Keratinocyte (primary cell): Measurements from ENCODE around the gene RAD9A. TPM values are rescaled to one million over a fixed set of nuclear protein-coding genes. Genes with fewer than 3 reads are reported as not detected.

Experiments
- DNase-seq: peaks from one replicate; pipeline ENCODE4 v3.0.0-alpha.2; 2011; ENCODE audit warnings: low read depth, missing footprints, low spot score
- FAIRE-seq: peaks from 2 replicates; lab custom pipeline; 2011; peaks lifted over from hg19 to GRCh38; lab: Jason Lieb, UNC
- H2AFZ ChIP-seq: 2 replicates; pipeline ENCODE4 v1.6.0; 2012; ENCODE audit warnings: low read length, control low read depth, inconsistent platforms; ENCODE audit not compliant: control insufficient read depth
- H3K27ac ChIP-seq: 2 replicates; pipeline ENCODE4 v1.5.1; 2011; ENCODE audit warnings: low read length; ENCODE audit not compliant: control insufficient read depth, insufficient read depth
- H3K27me3 ChIP-seq: 3 replicates; pipeline ENCODE4 v1.6.0; 2011; ENCODE audit warnings: low read length; ENCODE audit not compliant: control insufficient read depth, insufficient read depth; ENCODE audit errors: extremely low read depth
- H3K36me3 ChIP-seq, 2 experiments: 2 replicates in 1 of 2; 3 replicates in 1 of 2; pipeline ENCODE4 v1.5.1; 2011; ENCODE audit warnings: low read length in 2 of 2, mild to moderate bottlenecking in 1 of 2; ENCODE audit not compliant: control insufficient read depth in 2 of 2, insufficient read depth in 2 of 2; ENCODE audit errors: extremely low read depth in 1 of 2
- H3K4me1 ChIP-seq: 3 replicates; pipeline ENCODE4 v1.5.1; 2011; ENCODE audit warnings: low read length; ENCODE audit not compliant: control insufficient read depth, insufficient read depth; ENCODE audit errors: extremely low read depth
- H3K4me2 ChIP-seq: 3 replicates; pipeline ENCODE4 v1.6.0; 2011; ENCODE audit warnings: low read depth, low read length; ENCODE audit not compliant: control insufficient read depth, insufficient read depth; ENCODE audit errors: extremely low read depth
- H3K4me3 ChIP-seq, 3 experiments: fragments of 200-600 bp in 1 of 3; sonication (generic) in 1 of 3; 2 replicates in 2 of 3; 3 replicates in 1 of 3; pipeline ENCODE4 v1.5.1; 2011 to 2016; ENCODE audit warnings: low read length in 3 of 3, mild to moderate bottlenecking in 3 of 3, control low read depth in 2 of 3, inconsistent platforms in 1 of 3, low read depth in 1 of 3, mixed read lengths in 1 of 3, mixed run types in 1 of 3, moderate library complexity in 1 of 3; ENCODE audit not compliant: control insufficient read depth in 2 of 3, insufficient read depth in 2 of 3; ENCODE audit errors: extremely low read depth in 1 of 3
- H3K79me2 ChIP-seq: 2 replicates; pipeline ENCODE4 v1.6.0; 2012; ENCODE audit warnings: low read length; ENCODE audit not compliant: control insufficient read depth, insufficient read depth
- H3K9ac ChIP-seq: 3 replicates; pipeline ENCODE4 v1.6.0; 2011; ENCODE audit warnings: low read length; ENCODE audit not compliant: control insufficient read depth, insufficient read depth; ENCODE audit errors: extremely low read depth
- H3K9me1 ChIP-seq: 3 replicates; pipeline ENCODE4 v1.6.0; 2011; ENCODE audit warnings: low read length; ENCODE audit not compliant: control insufficient read depth, insufficient read depth; ENCODE audit errors: extremely low read depth
- H3K9me3 ChIP-seq: 2 replicates; pipeline ENCODE4 v1.5.1; 2012; ENCODE audit warnings: low read depth, low read length; ENCODE audit not compliant: control insufficient read depth
- H4K20me1 ChIP-seq: 3 replicates; pipeline ENCODE4 v1.6.0; 2011; ENCODE audit warnings: low read length; ENCODE audit not compliant: control insufficient read depth, insufficient read depth; ENCODE audit errors: extremely low read depth
- EZH2 ChIP-seq: IDR thresholded peaks from one replicate; pipeline ENCODE4 v1.6.1; 2012; ENCODE audit warnings: inconsistent platforms, mild to moderate bottlenecking, low read length, moderate library complexity
- dilution Hi-C: fragments of 300-500 bp; cut with MboI; formaldehyde crosslinking; loops from one replicate; pipeline ENCODE4 v1.7.0; 2020; ENCODE audit warnings: low sequenced_read_pairs; ENCODE audit not compliant: extremely low pct_ligation_motif_present
- polyA plus RNA-seq, 5 experiments: library from polyadenylated mRNA; depleted of rRNA in 3 of 5; stranded (reverse) in 3 of 5; stranded (forward) in 1 of 5; unstranded in 1 of 5; fragments of >200 nt; gene quantifications; 1 replicate in 1 of 5; 2 replicates in 3 of 5; 3 replicates in 1 of 5; pipeline versions ENCODE4 v1.2.1 to v1.2.3, GENCODE V29; 2011 to 2012; ENCODE audit warnings: missing spikeins in 2 of 5, low read depth in 1 of 5, low replicate concordance in 1 of 5
- TF ChIP-seq, protein P1 (sequence below), 3 experiments: IDR thresholded peaks in 1 of 3; conservative IDR thresholded peaks in 1 of 3; optimal IDR thresholded peaks in 1 of 3; 2 replicates in 2 of 3; 3 replicates in 1 of 3; pipeline versions ENCODE3 to v1.5.1; 2011; ENCODE audit warnings: low read length in 3 of 3, mild to moderate bottlenecking in 3 of 3, moderate library complexity in 2 of 3, control low read depth in 1 of 3, inconsistent platforms in 1 of 3; ENCODE audit not compliant: insufficient read depth in 2 of 3; ENCODE audit errors: extremely low read depth in 1 of 3

The RAD9A gene
- polyA plus RNA-seq, 1 donor (not counting 4 experiments of a cell fraction or from before 2014, with no cell fraction given) = 5.7 TPM

DNA sequence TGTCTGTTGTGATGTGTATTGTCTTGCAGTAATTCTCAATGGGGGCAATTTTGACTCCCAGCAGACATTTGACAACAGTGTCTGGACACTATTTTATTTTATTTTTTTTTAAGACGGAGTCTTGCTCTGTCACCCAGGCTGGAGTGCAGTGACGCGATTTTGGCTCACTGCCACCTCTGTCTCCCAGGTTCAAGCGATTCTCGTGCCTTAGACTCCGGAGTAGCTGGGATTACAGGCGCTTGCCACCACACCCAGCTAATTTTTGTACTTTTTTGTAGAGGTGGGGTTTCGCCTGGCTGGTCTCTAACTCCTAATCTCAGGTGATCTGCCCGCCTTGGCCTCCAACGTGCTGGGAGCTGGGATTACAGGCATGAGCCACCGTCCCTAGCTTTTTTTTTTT lies 37.9 kb downstream of the RAD9A start:
- Histone ChIP-seq H3K27me3 (no peaks in the 10 kb centered on the region), H3K27ac (peak overlapping the region; percentile 90), H3K79me2 (peaks cover 27% of the 10 kb centered on the region), H3K4me2 (peak overlapping the region; percentile 87), H2AFZ (no peak overlapping the region), H3K4me3 (peak overlapping the region in 2 of 3 experiments; percentile 77 to 98), H3K9me1 (no peaks in the 10 kb centered on the region), H3K9ac (peak overlapping the region; percentile 97), H3K36me3 (peaks cover 28 to 40% of the 10 kb centered on the region in 2 experiments), H3K4me1 (peaks cover 18% of the 10 kb centered on the region), H3K9me3 (no peaks in the 10 kb centered on the region), H4K20me1 (no peaks in the 10 kb centered on the region)
- TF ChIP-seq EZH2 = no peak
- TF ChIP-seq, protein P1, sequence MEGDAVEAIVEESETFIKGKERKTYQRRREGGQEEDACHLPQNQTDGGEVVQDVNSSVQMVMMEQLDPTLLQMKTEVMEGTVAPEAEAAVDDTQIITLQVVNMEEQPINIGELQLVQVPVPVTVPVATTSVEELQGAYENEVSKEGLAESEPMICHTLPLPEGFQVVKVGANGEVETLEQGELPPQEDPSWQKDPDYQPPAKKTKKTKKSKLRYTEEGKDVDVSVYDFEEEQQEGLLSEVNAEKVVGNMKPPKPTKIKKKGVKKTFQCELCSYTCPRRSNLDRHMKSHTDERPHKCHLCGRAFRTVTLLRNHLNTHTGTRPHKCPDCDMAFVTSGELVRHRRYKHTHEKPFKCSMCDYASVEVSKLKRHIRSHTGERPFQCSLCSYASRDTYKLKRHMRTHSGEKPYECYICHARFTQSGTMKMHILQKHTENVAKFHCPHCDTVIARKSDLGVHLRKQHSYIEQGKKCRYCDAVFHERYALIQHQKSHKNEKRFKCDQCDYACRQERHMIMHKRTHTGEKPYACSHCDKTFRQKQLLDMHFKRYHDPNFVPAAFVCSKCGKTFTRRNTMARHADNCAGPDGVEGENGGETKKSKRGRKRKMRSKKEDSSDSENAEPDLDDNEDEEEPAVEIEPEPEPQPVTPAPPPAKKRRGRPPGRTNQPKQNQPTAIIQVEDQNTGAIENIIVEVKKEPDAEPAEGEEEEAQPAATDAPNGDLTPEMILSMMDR (optimal IDR thresholded peaks at IDR 0.05 in 1 of 3, IDR thresholded peaks at IDR 0.05 in 1 of 3, conservative IDR thresholded peaks at IDR 0.05 in 1 of 3; ENCODE audit: extremely low read depth in 1 of 3, insufficient read depth in 2 of 3, low read length in 3 of 3) = no peak
- FAIRE-seq (no peak), DNase-seq (no peak)
- dilution Hi-C loops = no loop called here

DNA sequence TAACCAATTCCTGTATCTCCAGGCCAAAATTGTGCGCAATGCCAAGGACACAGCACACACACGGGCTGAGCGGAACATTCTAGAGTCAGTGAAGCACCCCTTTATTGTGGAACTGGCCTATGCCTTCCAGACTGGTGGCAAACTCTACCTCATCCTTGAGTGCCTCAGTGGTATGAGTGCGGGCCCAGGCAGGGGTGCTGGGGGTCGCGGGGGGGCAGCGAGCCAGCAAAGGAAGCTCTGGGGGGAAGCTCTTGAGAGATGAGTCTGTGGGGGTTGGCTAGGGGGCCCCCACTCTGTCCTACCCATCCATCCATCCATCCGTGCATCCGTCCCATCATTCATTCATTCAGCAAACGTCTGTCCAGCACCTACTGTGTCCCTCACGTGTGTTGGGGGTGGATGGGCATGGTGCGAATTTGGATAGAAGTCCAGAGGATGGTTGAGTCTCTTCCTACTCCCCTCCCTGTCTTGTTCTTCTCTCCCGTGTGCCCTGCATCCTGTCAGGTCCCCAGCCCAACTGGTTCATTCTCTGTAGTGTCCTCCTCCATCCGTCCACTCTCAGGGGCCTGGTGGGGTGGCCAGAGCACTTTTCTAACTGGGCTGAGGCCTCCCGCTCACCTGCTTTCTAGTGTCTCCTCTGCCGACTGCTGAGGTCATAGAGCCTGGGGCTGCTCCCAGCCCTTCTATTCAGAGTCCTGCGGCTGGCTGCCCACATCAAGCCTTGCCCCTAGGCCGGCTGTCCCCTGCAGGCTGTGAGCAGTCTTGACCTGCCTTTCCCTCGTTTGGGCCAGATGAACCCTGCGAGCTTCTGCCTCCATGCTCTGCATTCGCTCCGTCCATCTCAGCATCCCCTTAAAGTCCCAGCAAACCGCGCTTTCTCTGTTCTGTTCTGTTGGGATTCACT lies 39.8 kb downstream of the RAD9A start:
- peaks cover 27% of the 10 kb centered on the region for H3K79me2 ChIP-seq
- H3K9ac ChIP-seq = no peak overlapping the region
- no peak overlapping the region for H3K27ac ChIP-seq
- no peak for DNase-seq
- no peak for FAIRE-seq
- no peaks in the 10 kb centered on the region for H3K9me3 ChIP-seq
- H3K4me3 ChIP-seq = no peak overlapping the region
- no peak overlapping the region for H3K4me2 ChIP-seq
- H4K20me1 ChIP-seq = peaks cover 2% of the 10 kb centered on the region
- peaks cover 18% of the 10 kb centered on the region for H3K4me1 ChIP-seq
- no peak overlapping the region for H2AFZ ChIP-seq
- dilution Hi-C loops = no loop called here
- no peaks in the 10 kb centered on the region for H3K27me3 ChIP-seq
- no peaks in the 10 kb centered on the region for H3K9me1 ChIP-seq
- TF ChIP-seq, protein P1 (optimal IDR thresholded peaks at IDR 0.05 in 1 of 3, IDR thresholded peaks at IDR 0.05 in 1 of 3, conservative IDR thresholded peaks at IDR 0.05 in 1 of 3; ENCODE audit: extremely low read depth in 1 of 3, insufficient read depth in 2 of 3, low read length in 3 of 3) = no peak
- no peak for TF ChIP-seq EZH2
- peaks cover 31 to 40% of the 10 kb centered on the region in 2 experiments for H3K36me3 ChIP-seq
